Right lobe of liver (tissue), 4 donors: ENCODE measurements around the gene RTN4.

Source experiments
- POLR2A ChIP-seq: fragments of 450-650 bp; IDR thresholded peaks from one replicate; pipeline ENCODE4 v1.6.1; 2017; ENCODE audit warnings: antibody characterized with exemption, mild to moderate bottlenecking
- TF ChIP-seq, protein P1 (sequence below), 4 donors: fragments of 200-600 bp in 3 of 4; fragments of 450-650 bp in 1 of 4; IDR thresholded peaks; one replicate each; pipeline versions ENCODE4 v1.5.1 to v1.8.0; 2016 to 2022; ENCODE audit warnings: antibody characterized with exemption in 4 of 4, mild to moderate bottlenecking in 2 of 4
- donor health status: DM: no; HTN: no; CAD: no.
- donor health status: DM: no; HTN: no; CAD: no.
- donor health status: DM: no; HTN: yes; CAD: no.

DNA sequence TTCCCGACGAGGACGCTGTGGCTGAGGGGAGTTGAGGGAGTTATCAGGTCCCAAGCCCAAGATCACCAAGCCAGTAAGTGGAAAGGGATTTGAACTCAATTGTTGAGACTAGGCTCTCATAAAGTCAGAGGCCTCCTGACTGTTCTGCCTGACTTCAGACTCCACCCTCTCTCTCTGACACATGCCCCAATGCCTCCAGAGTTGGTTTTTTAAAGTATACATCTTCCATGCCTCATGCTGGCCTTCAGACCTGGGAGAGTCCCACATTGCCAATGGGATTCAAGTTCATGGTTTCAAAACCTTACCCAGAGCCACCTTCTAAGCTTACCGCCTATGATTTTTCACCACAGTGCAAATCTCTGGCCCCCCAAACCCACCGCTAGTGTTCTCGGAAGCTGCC lies 100.8 kb downstream of the RTN4 start:
- no peak for TF ChIP-seq POLR2A
- TF ChIP-seq, protein P1, sequence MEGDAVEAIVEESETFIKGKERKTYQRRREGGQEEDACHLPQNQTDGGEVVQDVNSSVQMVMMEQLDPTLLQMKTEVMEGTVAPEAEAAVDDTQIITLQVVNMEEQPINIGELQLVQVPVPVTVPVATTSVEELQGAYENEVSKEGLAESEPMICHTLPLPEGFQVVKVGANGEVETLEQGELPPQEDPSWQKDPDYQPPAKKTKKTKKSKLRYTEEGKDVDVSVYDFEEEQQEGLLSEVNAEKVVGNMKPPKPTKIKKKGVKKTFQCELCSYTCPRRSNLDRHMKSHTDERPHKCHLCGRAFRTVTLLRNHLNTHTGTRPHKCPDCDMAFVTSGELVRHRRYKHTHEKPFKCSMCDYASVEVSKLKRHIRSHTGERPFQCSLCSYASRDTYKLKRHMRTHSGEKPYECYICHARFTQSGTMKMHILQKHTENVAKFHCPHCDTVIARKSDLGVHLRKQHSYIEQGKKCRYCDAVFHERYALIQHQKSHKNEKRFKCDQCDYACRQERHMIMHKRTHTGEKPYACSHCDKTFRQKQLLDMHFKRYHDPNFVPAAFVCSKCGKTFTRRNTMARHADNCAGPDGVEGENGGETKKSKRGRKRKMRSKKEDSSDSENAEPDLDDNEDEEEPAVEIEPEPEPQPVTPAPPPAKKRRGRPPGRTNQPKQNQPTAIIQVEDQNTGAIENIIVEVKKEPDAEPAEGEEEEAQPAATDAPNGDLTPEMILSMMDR (IDR thresholded peaks at IDR 0.05) = no peak
